ENCODE measurements around the gene BMPR1A. TPM values are rescaled to one million over a fixed set of nuclear protein-coding genes. Genes with fewer than 3 reads are reported as not detected.

The BMPR1A gene
- total RNA-seq, 1 experiment from 2014 or later: 94.3 TPM

DNA sequence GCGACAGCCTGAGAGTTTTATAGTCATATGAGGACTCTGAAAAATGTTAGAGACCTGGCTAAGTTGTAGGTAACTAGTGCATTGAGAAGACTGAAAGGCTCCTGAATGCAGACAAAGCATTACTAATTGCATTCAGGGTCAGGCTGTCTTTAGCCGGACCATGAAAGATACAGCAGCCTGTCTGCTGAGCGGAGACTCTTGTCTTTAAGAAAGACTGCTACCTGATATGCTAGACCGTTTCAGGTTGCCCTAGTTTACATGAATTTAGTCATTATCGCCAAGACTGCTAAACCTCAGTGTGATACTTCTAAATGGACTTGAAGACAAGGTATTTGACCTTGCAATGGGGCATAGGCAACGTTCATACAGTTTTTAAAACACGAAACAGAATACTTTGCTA is 81.2 kb downstream of the BMPR1A start:
- ATAC-seq (no peak), DNase-seq (ENCODE audit: low read depth, low spot score) (no peak)
- TF ChIP-seq, protein P1, sequence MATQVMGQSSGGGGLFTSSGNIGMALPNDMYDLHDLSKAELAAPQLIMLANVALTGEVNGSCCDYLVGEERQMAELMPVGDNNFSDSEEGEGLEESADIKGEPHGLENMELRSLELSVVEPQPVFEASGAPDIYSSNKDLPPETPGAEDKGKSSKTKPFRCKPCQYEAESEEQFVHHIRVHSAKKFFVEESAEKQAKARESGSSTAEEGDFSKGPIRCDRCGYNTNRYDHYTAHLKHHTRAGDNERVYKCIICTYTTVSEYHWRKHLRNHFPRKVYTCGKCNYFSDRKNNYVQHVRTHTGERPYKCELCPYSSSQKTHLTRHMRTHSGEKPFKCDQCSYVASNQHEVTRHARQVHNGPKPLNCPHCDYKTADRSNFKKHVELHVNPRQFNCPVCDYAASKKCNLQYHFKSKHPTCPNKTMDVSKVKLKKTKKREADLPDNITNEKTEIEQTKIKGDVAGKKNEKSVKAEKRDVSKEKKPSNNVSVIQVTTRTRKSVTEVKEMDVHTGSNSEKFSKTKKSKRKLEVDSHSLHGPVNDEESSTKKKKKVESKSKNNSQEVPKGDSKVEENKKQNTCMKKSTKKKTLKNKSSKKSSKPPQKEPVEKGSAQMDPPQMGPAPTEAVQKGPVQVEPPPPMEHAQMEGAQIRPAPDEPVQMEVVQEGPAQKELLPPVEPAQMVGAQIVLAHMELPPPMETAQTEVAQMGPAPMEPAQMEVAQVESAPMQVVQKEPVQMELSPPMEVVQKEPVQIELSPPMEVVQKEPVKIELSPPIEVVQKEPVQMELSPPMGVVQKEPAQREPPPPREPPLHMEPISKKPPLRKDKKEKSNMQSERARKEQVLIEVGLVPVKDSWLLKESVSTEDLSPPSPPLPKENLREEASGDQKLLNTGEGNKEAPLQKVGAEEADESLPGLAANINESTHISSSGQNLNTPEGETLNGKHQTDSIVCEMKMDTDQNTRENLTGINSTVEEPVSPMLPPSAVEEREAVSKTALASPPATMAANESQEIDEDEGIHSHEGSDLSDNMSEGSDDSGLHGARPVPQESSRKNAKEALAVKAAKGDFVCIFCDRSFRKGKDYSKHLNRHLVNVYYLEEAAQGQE (IDR thresholded peaks at IDR 0.05; ENCODE audit: insufficient read depth in 1 of 2, low read depth in 2 of 2, low read length in 1 of 2): no peak
- TF ChIP-seq POLR2AphosphoS5 (IDR thresholded peaks at IDR 0.05; ENCODE audit: low read depth, low read length) (no peak), TCF7L2 (IDR thresholded peaks at IDR 0.05; ENCODE audit: low read depth, low read length) (no peak), SIN3A (IDR thresholded peaks at IDR 0.05; ENCODE audit: borderline replicate concordance, insufficient read depth, low read depth, low read length) (no peak)
- TF ChIP-seq, protein P2, sequence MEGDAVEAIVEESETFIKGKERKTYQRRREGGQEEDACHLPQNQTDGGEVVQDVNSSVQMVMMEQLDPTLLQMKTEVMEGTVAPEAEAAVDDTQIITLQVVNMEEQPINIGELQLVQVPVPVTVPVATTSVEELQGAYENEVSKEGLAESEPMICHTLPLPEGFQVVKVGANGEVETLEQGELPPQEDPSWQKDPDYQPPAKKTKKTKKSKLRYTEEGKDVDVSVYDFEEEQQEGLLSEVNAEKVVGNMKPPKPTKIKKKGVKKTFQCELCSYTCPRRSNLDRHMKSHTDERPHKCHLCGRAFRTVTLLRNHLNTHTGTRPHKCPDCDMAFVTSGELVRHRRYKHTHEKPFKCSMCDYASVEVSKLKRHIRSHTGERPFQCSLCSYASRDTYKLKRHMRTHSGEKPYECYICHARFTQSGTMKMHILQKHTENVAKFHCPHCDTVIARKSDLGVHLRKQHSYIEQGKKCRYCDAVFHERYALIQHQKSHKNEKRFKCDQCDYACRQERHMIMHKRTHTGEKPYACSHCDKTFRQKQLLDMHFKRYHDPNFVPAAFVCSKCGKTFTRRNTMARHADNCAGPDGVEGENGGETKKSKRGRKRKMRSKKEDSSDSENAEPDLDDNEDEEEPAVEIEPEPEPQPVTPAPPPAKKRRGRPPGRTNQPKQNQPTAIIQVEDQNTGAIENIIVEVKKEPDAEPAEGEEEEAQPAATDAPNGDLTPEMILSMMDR (IDR thresholded peaks at IDR 0.05): no peak
- BruUV-seq (replicated peaks): no TSS peak
- Histone ChIP-seq H3K36me3 (ENCODE audit: control insufficient read depth, insufficient read depth, low read length) (no peaks in the 10 kb centered on the region), H3K4me3 (ENCODE audit: low read depth in 2 of 2, low read length in 2 of 2) (no peak overlapping the region), H3K4me1 (ENCODE audit: control insufficient read depth, insufficient read depth, low read length) (peaks cover 11% of the 10 kb centered on the region; the same call in 1 of the 2 replicates), H3K27me3 (ENCODE audit: control insufficient read depth, insufficient read depth, low read length) (no peaks in the 10 kb centered on the region), H3K27ac (ENCODE audit: low read length) (no peak overlapping the region), H3K9me3 (ENCODE audit: control insufficient read depth, insufficient read depth, low read depth, low read length) (no peaks in the 10 kb centered on the region)
- intact Hi-C loops (cut with micrococcal nuclease; ENCODE audit: unreplicated experiment): no loop called here
- ChIA-PET CTCF (no interaction called here), POLR2A (interaction anchor here (0.6 kb wide), 1 partner anchor 10 kb away, joined by 4 read pairs; no protein-coding TSS in a partner anchor)
- in situ Hi-C loops (cut with HindIII; ENCODE audit: low pct_unique_long_range_greater_than_20kb, low sequenced_read_pairs): no loop called here

DNA sequence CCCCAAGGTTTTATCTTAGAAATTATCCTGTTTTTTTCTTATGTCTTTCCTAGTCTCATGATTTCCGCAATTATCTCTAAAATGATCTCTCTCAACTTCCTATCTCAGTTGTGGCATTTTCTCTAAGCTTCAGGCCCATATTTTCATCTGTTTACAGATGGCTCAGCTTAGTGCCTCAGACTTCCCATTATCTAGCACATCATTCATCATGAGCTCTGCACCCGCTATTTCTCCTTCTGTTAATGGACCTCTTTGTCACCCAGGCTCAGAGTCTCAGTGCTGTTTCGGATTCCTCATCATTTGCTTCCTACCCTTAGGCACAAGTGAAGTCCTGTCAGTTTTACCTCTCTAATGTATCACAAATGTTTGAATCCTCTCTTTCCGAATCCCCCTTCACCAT is 84.1 kb downstream of the BMPR1A start:
- Histone ChIP-seq H3K9me3 (ENCODE audit: control insufficient read depth, insufficient read depth, low read depth, low read length) (no peaks in the 10 kb centered on the region), H3K4me3 (ENCODE audit: low read depth in 2 of 2, low read length in 2 of 2) (no peak overlapping the region), H3K27ac (ENCODE audit: low read length) (no peak overlapping the region), H3K36me3 (ENCODE audit: control insufficient read depth, insufficient read depth, low read length) (no peaks in the 10 kb centered on the region), H3K4me1 (ENCODE audit: control insufficient read depth, insufficient read depth, low read length) (0 out of 2 replicates have a peak, but pooled peaks cover 5% of the 10 kb centered on the region), H3K27me3 (ENCODE audit: control insufficient read depth, insufficient read depth, low read length) (no peaks in the 10 kb centered on the region)
- in situ Hi-C loops (cut with HindIII; ENCODE audit: low pct_unique_long_range_greater_than_20kb, low sequenced_read_pairs) (no loop called here), intact Hi-C loops (cut with micrococcal nuclease; ENCODE audit: unreplicated experiment) (no loop called here)
- DNase-seq (ENCODE audit: low read depth, low spot score) (no peak), ATAC-seq (no peak)
- CTCF ChIA-PET: interaction anchor here (0.7 kb wide), 1 partner anchor 453 kb away, joined by 3 read pairs; no protein-coding TSS in a partner anchor
- no TSS peak for BruUV-seq (replicated peaks)
- TF ChIP-seq, protein P2 (IDR thresholded peaks at IDR 0.05): no peak
- no peak for TF ChIP-seq TCF7L2 (IDR thresholded peaks at IDR 0.05; ENCODE audit: low read depth, low read length)
- TF ChIP-seq, protein P1 (IDR thresholded peaks at IDR 0.05; ENCODE audit: insufficient read depth in 1 of 2, low read depth in 2 of 2, low read length in 1 of 2): no peak
- no peak for TF ChIP-seq POLR2AphosphoS5 (IDR thresholded peaks at IDR 0.05; ENCODE audit: low read depth, low read length)
- TF ChIP-seq SIN3A (IDR thresholded peaks at IDR 0.05; ENCODE audit: borderline replicate concordance, insufficient read depth, low read depth, low read length): no peak
- POLR2A ChIA-PET: no interaction called here

Data from Panc1 (cell line).